ENCODE data around the gene AGAP1. TPM values are rescaled to one million over a fixed set of nuclear protein-coding genes. Genes with fewer than 3 reads are reported as not detected.

AGAP1 gene
- total RNA-seq, 2 experiments from 2014 or later = 2.2 TPM

DNA sequence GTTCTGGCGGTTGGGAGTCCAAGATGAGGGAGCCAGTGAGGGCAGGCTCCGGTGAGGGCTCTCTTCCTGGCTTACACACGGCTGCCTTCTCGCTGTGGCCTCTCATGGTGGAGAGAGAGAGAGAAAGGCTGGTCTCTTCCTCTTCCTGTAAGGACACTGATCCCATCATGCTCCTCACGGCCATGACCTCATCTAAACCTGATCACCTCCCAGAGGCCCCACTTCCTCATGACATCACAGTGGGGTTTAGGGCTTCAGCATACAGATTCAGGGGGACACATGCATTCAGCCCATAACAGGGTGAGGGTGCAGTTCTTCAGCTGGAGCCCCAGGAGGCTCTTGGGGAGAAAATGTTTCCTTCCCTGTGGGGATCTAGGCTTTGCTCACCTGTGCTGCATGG lies 29.2 kb downstream of the AGAP1 start:
- ChIA-PET POLR2A (no interaction called here), CTCF (no interaction called here)
- no peak for ATAC-seq
- H3K27ac Mint-ChIP-seq = no peak overlapping the region
- no peaks in the 10 kb centered on the region for H3K9me3 Mint-ChIP-seq (ENCODE audit: low read depth)
- H3K27me3 Mint-ChIP-seq = peaks cover 12% of the 10 kb centered on the region
- H3K4me3 Mint-ChIP-seq = no peak overlapping the region
- DNase-seq = no peak
- H3K4me1 Mint-ChIP-seq = no peaks in the 10 kb centered on the region
- intact Hi-C loops (cut with DNase I, micrococcal nuclease) = no loop called here
- no peaks in the 10 kb centered on the region for H3K36me3 Mint-ChIP-seq (ENCODE audit: low read depth)

DNA sequence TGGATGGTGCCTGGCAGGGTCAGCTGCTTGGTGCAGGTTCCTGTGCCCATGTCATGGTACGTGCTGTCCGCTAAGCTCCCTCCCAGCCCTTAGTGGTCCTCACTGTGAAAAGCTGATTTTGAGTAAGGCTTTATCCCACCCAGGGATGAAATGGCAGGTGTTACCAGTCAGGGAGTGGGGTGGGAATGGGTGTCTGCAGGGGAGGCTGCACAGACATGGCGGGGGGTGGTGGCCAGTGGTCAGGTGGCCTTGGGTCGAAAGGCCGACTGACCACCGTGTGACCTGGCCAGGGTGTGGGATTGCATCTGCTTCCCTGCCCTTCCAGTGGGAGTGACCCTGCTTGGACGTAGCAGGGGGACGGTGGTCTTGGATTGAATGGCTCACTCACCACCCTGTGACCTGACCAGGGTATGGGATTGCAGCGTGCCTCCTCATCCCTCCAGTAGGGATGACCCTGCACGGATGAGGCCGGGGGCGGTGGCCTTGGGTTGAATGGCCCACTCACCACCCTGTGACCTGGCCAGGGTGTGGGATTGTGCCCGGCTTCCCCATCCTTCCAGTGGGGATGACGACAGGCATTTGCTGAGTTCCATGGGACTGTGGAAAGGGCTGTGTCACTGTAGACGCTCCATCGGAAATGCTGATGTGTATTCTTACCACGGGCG lies 29.8 kb downstream of the AGAP1 start:
- Mint-ChIP-seq H3K4me1 (no peaks in the 10 kb centered on the region), H3K36me3 (ENCODE audit: low read depth) (no peaks in the 10 kb centered on the region), H3K9me3 (ENCODE audit: low read depth) (no peaks in the 10 kb centered on the region), H3K27ac (no peak overlapping the region), H3K4me3 (no peak overlapping the region), H3K27me3 (peaks cover 11% of the 10 kb centered on the region)
- ATAC-seq (no peak), DNase-seq (no peak)
- intact Hi-C loops (cut with DNase I, micrococcal nuclease) = no loop called here
- ChIA-PET POLR2A (no interaction called here), CTCF (no interaction called here)

DNA sequence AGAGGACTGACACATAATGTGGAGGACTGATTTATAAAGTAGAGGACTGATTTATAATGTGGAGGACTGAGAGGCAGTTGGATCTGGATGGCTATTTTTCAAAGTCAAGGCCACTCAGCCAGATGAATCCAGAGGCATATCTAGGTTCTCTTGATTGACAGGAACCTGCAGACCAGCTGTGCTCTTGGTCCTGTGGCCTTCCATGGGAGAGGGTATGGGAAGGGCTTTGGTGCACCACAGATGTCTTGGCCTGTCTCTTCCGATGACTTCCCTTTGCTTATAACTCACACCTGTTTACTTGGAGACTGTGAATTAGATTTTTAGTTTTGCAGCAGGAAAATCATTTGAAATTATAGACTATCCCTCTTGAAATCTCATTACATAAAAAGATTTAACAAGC lies 32.3 kb downstream of the AGAP1 start:
- POLR2A ChIA-PET = no interaction called here
- CTCF ChIA-PET = no interaction called here

DNA sequence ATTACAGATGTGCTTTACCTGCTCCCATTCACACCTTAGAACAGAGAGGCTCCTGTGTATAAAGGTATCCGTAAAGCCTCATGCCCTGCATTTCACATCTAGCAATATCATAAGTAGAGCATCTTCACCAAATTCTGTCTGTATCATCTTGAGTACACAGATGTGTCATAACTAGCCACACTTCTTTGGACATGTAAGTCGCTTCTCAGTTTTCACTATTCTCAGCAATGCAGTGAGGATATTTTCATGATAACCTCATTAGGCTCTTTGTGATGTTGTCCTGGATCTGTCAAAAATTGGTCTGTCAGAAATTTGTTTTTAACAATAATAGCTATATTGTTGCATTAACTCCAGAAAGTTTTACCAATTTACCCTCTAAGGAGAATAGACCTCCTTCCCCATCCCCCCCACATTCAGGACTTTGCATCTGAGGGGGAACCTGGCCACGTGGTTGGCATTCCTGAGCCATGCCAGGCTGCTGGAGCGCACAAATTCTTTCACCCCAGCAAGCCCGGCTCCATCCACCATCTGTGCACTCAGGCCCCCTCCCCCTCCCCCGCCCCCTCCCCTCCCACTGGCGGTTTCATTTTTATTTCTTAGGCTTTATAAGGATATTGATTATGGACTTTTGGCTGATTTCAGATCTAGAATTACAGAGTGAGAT lies 34.1 kb downstream of the AGAP1 start:
- ChIA-PET POLR2A (no interaction called here), CTCF (interaction anchor here (0.7 kb wide), 1 partner anchor 1131 kb away, joined by 3 read pairs; no protein-coding TSS in a partner anchor)
- H3K27me3 Mint-ChIP-seq = peaks cover 7% of the 10 kb centered on the region
- intact Hi-C loops (cut with DNase I, micrococcal nuclease) = no loop called here
- no peak overlapping the region for H3K27ac Mint-ChIP-seq
- ATAC-seq (no peak), DNase-seq (no peak)
- no peak overlapping the region for H3K4me3 Mint-ChIP-seq
- no peaks in the 10 kb centered on the region for H3K9me3 Mint-ChIP-seq (ENCODE audit: low read depth)
- no peaks in the 10 kb centered on the region for H3K36me3 Mint-ChIP-seq (ENCODE audit: low read depth)
- no peaks in the 10 kb centered on the region for H3K4me1 Mint-ChIP-seq

More for the DNA sequence above, 32.3 kb downstream of the AGAP1 start:
- H3K36me3 Mint-ChIP-seq (ENCODE audit: low read depth) = no peaks in the 10 kb centered on the region
- no peaks in the 10 kb centered on the region for H3K9me3 Mint-ChIP-seq (ENCODE audit: low read depth)
- peaks cover 14% of the 10 kb centered on the region for H3K27me3 Mint-ChIP-seq
- no peak overlapping the region for H3K4me3 Mint-ChIP-seq
- DNase-seq (no peak), ATAC-seq (no peak)
- no peak overlapping the region for H3K27ac Mint-ChIP-seq
- no peaks in the 10 kb centered on the region for H3K4me1 Mint-ChIP-seq
- intact Hi-C loops (cut with DNase I, micrococcal nuclease) = no loop called here

- intact Hi-C loops (cut with DNase I, micrococcal nuclease) = no loop called here
- DNase-seq (no peak), ATAC-seq (no peak)
- no peaks in the 10 kb centered on the region for H3K36me3 Mint-ChIP-seq (ENCODE audit: low read depth)
- no peaks in the 10 kb centered on the region for H3K9me3 Mint-ChIP-seq (ENCODE audit: low read depth)
- H3K27me3 Mint-ChIP-seq = peaks cover 7% of the 10 kb centered on the region
- ChIA-PET CTCF (no interaction called here), POLR2A (no interaction called here)
- H3K27ac Mint-ChIP-seq = no peak overlapping the region
- H3K4me3 Mint-ChIP-seq = no peak overlapping the region
- H3K4me1 Mint-ChIP-seq = no peaks in the 10 kb centered on the region
Measured at GRCh38 chr2:235529621-235530020, 35.8 kb downstream of the AGAP1 start.

GRCh38 chr2:235530735-235531134 lies 36.9 kb downstream of the AGAP1 start:
- no peaks in the 10 kb centered on the region for H3K9me3 Mint-ChIP-seq (ENCODE audit: low read depth)
- ChIA-PET CTCF (no interaction called here), POLR2A (interaction anchor here (0.6 kb wide), 1 partner anchor 387 kb away, joined by 11 read pairs; no protein-coding TSS in a partner anchor)
- H3K4me3 Mint-ChIP-seq = no peak overlapping the region
- no peaks in the 10 kb centered on the region for H3K36me3 Mint-ChIP-seq (ENCODE audit: low read depth)
- ATAC-seq (no peak), DNase-seq (no peak)
- no peak overlapping the region for H3K27ac Mint-ChIP-seq
- H3K27me3 Mint-ChIP-seq = peaks cover 7% of the 10 kb centered on the region
- intact Hi-C loops (cut with DNase I, micrococcal nuclease) = no loop called here
- H3K4me1 Mint-ChIP-seq = no peaks in the 10 kb centered on the region

GRCh38 chr2:235532307-235532706 lies 38.5 kb downstream of the AGAP1 start:
- Mint-ChIP-seq H3K9me3 (ENCODE audit: low read depth) (no peaks in the 10 kb centered on the region), H3K27me3 (peaks cover 11% of the 10 kb centered on the region), H3K4me1 (no peaks in the 10 kb centered on the region), H3K36me3 (ENCODE audit: low read depth) (no peaks in the 10 kb centered on the region), H3K27ac (no peak overlapping the region), H3K4me3 (no peak overlapping the region)
- DNase-seq = no peak
- ATAC-seq = no peak
- intact Hi-C loops (cut with DNase I, micrococcal nuclease) = no loop called here
- ChIA-PET CTCF (interaction anchor here (0.8 kb wide), 1 partner anchor 61 kb away, joined by 3 read pairs; no protein-coding TSS in a partner anchor), POLR2A (interaction anchor here (0.8 kb wide), 1 partner anchor 449 kb away, joined by 3 read pairs; no protein-coding TSS in a partner anchor)

DNA sequence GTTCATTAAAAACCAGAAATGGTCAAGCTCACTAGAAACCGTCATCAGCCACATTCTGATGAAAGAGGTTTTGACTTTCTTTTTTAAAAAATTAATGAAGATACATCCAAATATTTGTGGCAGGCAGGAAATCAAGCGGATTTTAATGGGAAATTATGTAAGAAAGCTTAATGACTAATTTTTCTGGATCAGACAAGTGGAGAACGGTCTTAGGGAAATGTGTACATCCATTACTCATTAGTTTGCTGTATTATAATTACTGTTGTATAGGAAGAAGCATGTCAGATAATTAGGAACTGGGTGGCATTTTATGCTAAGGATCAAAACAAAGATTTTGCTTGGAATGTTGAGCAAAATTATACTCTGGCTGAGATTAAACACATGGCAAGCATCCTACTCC lies 39.4 kb downstream of the AGAP1 start:
- CTCF ChIA-PET = no interaction called here
- POLR2A ChIA-PET = interaction anchor here (0.8 kb wide), 1 partner anchor 450 kb away, joined by 3 read pairs; no protein-coding TSS in a partner anchor
- Mint-ChIP-seq H3K4me1 (no peaks in the 10 kb centered on the region), H3K9me3 (ENCODE audit: low read depth) (no peaks in the 10 kb centered on the region), H3K36me3 (ENCODE audit: low read depth) (no peaks in the 10 kb centered on the region), H3K27me3 (peaks cover 11% of the 10 kb centered on the region), H3K27ac (no peak overlapping the region), H3K4me3 (no peak overlapping the region)
- intact Hi-C loops (cut with DNase I, micrococcal nuclease) = no loop called here
- ATAC-seq = no peak
- no peak for DNase-seq

DNA sequence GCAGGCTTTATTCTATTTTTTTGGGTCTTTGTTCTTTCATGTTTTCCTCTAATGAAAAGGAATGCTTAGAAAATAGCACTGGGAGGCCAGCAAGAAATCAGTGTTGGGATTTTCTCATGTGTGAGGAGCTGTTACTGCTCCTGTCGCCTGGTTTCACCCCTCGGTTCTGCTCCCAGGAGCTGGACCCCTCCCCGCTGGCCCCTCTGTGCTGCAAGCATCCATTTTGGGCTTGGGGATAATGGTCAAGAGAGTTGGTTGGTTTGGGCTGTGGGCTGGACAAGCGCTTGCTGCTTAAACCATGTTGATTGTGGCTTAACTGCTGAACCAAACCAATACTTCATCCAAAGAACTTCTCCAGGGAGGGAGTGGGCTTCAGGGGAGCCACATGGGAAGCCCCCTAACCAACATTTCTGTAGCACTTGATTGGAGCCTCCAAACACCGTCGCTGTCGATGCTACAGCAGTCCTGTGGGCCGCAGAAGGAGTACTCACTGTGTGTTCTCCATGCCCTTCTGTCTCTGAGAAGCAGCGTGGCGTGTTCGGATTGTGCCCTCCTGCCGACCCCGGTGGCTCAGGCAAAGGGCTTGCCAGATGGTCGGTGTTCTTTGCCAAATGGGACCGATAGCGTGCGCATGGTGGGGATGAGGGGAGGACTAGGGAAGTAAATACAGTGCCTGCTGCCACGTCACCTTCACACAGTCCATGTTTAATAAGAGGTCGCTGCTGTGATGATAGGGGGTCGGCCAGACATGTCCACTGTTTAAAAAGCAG lies 40.0 kb downstream of the AGAP1 start:
- ATAC-seq = no peak
- DNase-seq = no peak
- intact Hi-C loops (cut with DNase I, micrococcal nuclease) = no loop called here
- H3K4me1 Mint-ChIP-seq = no peaks in the 10 kb centered on the region
- H3K27me3 Mint-ChIP-seq = peaks cover 11% of the 10 kb centered on the region
- H3K36me3 Mint-ChIP-seq (ENCODE audit: low read depth) = no peaks in the 10 kb centered on the region
- POLR2A ChIA-PET = no interaction called here
- CTCF ChIA-PET = no interaction called here
- H3K9me3 Mint-ChIP-seq (ENCODE audit: low read depth) = no peaks in the 10 kb centered on the region
- H3K27ac Mint-ChIP-seq = no peak overlapping the region
- no peak overlapping the region for H3K4me3 Mint-ChIP-seq

DNA sequence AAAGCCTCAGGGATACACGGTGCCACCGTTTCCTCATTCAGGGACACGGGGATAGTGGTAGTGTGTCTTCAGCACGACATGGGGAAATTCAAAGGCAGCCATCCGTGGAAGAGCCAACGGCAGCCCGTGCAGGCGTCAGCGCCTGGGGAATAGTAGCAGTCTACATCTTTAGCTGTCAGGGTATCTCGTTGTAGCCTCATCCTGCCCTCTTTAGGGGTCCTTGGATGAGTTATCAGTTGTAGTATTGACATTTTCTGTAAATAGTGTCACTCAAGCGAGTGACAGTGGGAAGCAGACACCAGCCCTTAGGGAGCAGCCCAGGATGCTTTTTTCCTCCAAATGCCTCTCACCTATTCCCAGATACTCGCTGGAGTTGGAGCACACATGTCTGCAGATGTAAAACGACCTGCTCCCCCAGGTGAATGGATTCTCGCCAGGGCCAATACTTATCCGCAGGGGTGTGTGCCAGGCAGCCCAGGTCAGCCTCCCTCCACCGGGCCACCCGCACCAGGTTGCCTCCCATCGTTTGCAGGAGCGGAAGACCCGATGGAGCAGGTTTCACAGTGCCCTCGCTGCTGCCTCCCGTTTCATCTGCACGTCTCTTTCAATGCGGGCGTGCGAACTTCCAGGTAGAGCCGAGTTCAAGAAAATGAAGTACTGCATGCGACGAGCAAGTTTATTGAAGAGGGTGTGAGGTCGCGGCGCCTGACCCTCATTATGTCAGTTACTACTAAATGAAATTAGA lies 41.0 kb downstream of the AGAP1 start:
- CTCF ChIA-PET = no interaction called here

DNA sequence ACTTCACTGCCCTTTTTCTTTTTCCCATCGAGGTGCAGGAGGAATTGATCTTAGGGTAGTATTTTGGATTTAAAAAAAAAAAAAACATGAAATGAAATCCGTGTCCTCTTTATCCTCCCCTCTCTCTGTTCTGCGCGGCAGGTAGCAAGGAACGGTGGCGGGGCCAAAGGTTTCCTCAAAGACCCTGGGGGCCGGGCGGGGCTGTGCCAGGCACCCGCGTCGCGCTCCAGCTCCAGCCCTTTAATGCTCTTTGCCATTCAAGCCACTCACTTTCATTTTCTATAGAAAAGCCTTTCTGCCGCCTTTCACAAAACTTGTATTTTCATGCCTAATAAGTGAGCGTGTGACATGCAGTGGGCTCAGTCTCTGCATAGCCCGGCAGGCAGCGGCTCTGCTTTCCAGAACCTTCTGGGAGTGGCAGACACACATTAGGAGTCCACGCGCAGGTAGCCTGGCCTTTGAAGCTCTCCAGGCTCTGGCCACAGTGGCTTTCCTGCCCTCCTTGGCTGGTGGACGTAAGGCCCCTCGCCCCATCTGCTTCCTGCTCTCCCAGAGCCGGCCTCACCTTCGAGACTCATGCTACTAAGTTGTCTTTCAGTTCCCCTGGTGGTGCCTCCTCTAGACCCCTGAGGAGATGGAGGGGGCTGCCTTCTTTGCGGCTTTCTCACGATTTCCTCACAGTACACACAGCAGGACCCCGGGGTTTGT lies 41.7 kb downstream of the AGAP1 start:
- H3K27me3 Mint-ChIP-seq = peaks cover 4% of the 10 kb centered on the region
- no peak overlapping the region for H3K27ac Mint-ChIP-seq
- no peak overlapping the region for H3K4me3 Mint-ChIP-seq
- no peaks in the 10 kb centered on the region for H3K36me3 Mint-ChIP-seq (ENCODE audit: low read depth)
- no peak for DNase-seq
- POLR2A ChIA-PET = no interaction called here
- no peaks in the 10 kb centered on the region for H3K9me3 Mint-ChIP-seq (ENCODE audit: low read depth)
- CTCF ChIA-PET = no interaction called here
- H3K4me1 Mint-ChIP-seq = no peaks in the 10 kb centered on the region
- intact Hi-C loops (cut with DNase I, micrococcal nuclease) = no loop called here
- ATAC-seq = no peak

More for the DNA sequence above, 41.0 kb downstream of the AGAP1 start:
- no peak overlapping the region for H3K27ac Mint-ChIP-seq
- ATAC-seq (no peak), DNase-seq (no peak)
- no peaks in the 10 kb centered on the region for H3K9me3 Mint-ChIP-seq (ENCODE audit: low read depth)
- H3K4me1 Mint-ChIP-seq = no peaks in the 10 kb centered on the region
- H3K36me3 Mint-ChIP-seq (ENCODE audit: low read depth) = no peaks in the 10 kb centered on the region
- intact Hi-C loops (cut with DNase I, micrococcal nuclease) = no loop called here
- POLR2A ChIA-PET = no interaction called here
- no peak overlapping the region for H3K4me3 Mint-ChIP-seq
- peaks cover 4% of the 10 kb centered on the region for H3K27me3 Mint-ChIP-seq
